ENCODE results near the gene HFM1. TPM values are rescaled to one million over a fixed set of nuclear protein-coding genes. Genes with fewer than 3 reads are reported as not detected.

HFM1 gene
- total and polyA plus RNA-seq, 12 donors: 0.17 to 7.8 (median 2.9) TPM

DNA sequence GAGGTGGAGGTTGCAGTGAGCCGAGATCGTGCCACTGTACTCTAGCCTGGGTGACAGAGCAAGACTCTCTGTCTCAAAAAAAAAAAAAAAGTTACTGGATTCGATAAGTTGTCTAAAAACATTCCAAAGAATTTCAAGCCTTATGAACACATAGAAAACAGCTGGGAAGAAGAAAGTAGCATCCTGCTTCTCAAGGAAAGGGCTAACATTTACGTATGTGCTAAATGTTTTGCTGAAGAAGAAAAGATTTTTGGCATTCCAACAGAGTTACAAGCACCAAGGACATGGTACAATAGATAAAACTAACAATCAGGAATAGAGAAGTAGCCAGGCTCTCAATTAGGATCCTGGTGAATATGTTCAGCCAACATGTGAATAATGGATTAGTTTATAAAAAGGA is 69.8 kb downstream of the HFM1 start:
- no peak overlapping the region for H3K27ac ChIP-seq
- no peak overlapping the region for H3K4me3 ChIP-seq
- peaks cover 0 to 1% (median 0%) of the 10 kb centered on the region in 9 donors for H3K36me3 ChIP-seq
- no peaks in the 10 kb centered on the region for H3K4me1 ChIP-seq
- intact Hi-C loops (cut with DNase I): no loop called here
- WGBS, 2 donors: 51 to 73% methylated on average over 4 of the region's 4 CpGs
- H3K27me3 ChIP-seq: no peaks in the 10 kb centered on the region
- TF ChIP-seq, protein P1, sequence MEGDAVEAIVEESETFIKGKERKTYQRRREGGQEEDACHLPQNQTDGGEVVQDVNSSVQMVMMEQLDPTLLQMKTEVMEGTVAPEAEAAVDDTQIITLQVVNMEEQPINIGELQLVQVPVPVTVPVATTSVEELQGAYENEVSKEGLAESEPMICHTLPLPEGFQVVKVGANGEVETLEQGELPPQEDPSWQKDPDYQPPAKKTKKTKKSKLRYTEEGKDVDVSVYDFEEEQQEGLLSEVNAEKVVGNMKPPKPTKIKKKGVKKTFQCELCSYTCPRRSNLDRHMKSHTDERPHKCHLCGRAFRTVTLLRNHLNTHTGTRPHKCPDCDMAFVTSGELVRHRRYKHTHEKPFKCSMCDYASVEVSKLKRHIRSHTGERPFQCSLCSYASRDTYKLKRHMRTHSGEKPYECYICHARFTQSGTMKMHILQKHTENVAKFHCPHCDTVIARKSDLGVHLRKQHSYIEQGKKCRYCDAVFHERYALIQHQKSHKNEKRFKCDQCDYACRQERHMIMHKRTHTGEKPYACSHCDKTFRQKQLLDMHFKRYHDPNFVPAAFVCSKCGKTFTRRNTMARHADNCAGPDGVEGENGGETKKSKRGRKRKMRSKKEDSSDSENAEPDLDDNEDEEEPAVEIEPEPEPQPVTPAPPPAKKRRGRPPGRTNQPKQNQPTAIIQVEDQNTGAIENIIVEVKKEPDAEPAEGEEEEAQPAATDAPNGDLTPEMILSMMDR (IDR thresholded peaks at IDR 0.05): no peak
- DNase-seq: no peak
- H3K9me3 ChIP-seq: peaks cover 0 to 21% (median 6%) of the 10 kb centered on the region in 11 donors
- no peak for ATAC-seq

DNA sequence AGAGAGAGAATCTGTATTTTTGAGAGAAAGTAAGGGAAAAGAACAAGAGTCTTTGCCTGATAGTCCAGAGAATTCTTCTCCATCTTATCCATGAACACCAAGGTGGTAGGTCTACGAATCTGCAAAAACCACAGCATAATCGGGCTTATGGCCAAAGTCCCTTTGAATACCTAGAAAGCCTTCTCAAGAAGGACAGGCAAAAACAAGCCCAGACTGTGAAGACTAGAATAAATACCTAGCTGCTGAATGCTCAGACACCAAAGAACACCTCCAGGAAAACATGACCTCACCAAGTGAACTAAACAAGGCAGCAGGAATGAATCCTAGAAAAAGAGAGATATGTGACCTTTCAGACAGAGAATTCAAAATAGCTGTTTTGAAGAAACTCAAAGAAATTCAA is 79.2 kb downstream of the HFM1 start:
- intact Hi-C loops (cut with DNase I): no loop called here
- 95 to 97% methylated on average over 2 of the region's 2 CpGs for WGBS, 2 donors
- Histone ChIP-seq H3K36me3 (peaks cover 0 to 9% (median 0%) of the 10 kb centered on the region in 9 donors), H3K27ac (no peak overlapping the region), H3K4me1 (no peaks in the 10 kb centered on the region), H3K9me3 (peaks cover 0 to 1% (median 0%) of the 10 kb centered on the region in 11 donors), H3K27me3 (no peaks in the 10 kb centered on the region), H3K4me3 (no peak overlapping the region)
- DNase-seq: no peak
- no peak for ATAC-seq
- TF ChIP-seq, protein P1 (IDR thresholded peaks at IDR 0.05): no peak

DNA sequence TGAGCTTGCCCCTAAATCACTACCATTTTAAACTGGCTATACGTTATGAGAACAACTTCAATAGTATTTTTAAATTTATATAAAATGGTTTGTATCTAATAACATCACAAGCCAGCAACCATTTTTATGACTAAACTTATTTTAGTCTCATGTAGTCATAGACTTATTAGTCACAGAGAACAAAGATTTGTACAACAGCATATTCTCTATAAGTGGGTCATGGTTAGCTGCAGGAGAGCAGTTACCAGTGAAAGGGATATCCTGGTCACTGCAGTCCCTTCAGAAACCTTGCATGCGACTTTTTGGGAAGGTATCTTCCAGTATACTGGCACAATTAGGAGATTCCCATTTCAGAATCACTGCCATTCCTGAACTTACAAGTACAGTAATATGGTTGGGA is 90.0 kb downstream of the HFM1 start:
- no peaks in the 10 kb centered on the region for H3K4me1 ChIP-seq
- 86 to 92% methylated on average over 2 of the region's 2 CpGs for WGBS, 2 donors
- ATAC-seq: no peak
- H3K9me3 ChIP-seq: peaks cover 0 to 6% (median 0%) of the 10 kb centered on the region in 11 donors
- H3K27me3 ChIP-seq: no peaks in the 10 kb centered on the region
- H3K4me3 ChIP-seq: no peak overlapping the region
- no peak overlapping the region for H3K27ac ChIP-seq
- no peak for DNase-seq
- TF ChIP-seq, protein P1 (IDR thresholded peaks at IDR 0.05): no peak
- H3K36me3 ChIP-seq: no peaks in the 10 kb centered on the region
- intact Hi-C loops (cut with DNase I): no loop called here

DNA sequence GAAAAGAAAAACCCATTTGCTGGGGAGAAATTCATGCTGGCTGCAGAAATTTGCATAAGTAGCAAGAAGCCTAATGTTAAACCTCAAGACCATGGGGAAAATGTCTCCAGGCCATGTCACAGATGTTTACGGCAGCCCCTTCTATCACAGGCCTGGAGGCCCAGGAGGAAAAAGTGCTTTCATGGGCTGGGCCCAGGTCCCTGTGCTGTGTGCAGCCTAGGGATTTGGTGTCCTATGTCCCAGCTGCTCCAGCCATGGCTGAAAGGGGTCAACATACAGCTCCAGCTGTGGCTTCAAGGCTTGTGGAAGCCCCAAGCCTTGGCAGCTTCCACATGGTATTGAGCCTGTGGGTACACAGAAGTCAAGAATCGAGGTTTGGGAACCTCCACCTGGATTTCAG is 93.0 kb downstream of the HFM1 start:
- intact Hi-C loops (cut with DNase I): no loop called here
- peaks cover 0 to 29% (median 7%) of the 10 kb centered on the region in 11 donors for H3K9me3 ChIP-seq
- H3K27ac ChIP-seq: no peak overlapping the region
- TF ChIP-seq, protein P1 (IDR thresholded peaks at IDR 0.05): no peak
- WGBS, 2 donors: 81 to 89% methylated on average over 2 of the region's 2 CpGs
- H3K27me3 ChIP-seq: no peaks in the 10 kb centered on the region
- H3K4me3 ChIP-seq: no peak overlapping the region
- ATAC-seq (no peak), DNase-seq (no peak)
- H3K4me1 ChIP-seq: no peaks in the 10 kb centered on the region
- H3K36me3 ChIP-seq: no peaks in the 10 kb centered on the region
